HepG2 (cell line): ENCODE measurements around the gene DIPK1A. TPM values are rescaled to one million over a fixed set of nuclear protein-coding genes. Genes with fewer than 3 reads are reported as not detected.

ENCODE experiments used
- ATAC-seq: fragments of 200-7000 bp; cut with Tn5 transposase; 3 replicates; pipeline ENCODE4 v1.9.1; 2020; ENCODE audit warnings: mild to moderate bottlenecking, moderate library complexity
- BruUV-seq: library from RNA; stranded (reverse); fragments of 400-500 nt; replicated peaks from 2 replicates; lab custom pipeline; 2021; lab: Mats Ljungman, UMichigan
- CTCF ChIA-PET: fragments of 300-600 bp; formaldehyde crosslinking; extraction: SDS; loops from one replicate; lab custom pipeline; 2021; ENCODE audit warnings: low total read pairs, inconsistent platforms, low intra/inter-chr PET ratio; lab: Yijun Ruan, JAX
- POLR2A ChIA-PET: fragments of 350-600 bp; sonication (Branson Sonifier 250); formaldehyde crosslinking; loops from one replicate; lab custom pipeline; 2020; ENCODE audit warnings: antibody characterized with exemption, inconsistent platforms; lab: Yijun Ruan, JAX
- DNase-seq: peaks from one replicate; pipeline ENCODE4 v3.0.0-alpha.2; 2015; ENCODE audit warnings: low spot score
- FAIRE-seq: peaks from 3 replicates; lab custom pipeline; 2011; peaks lifted over from hg19 to GRCh38; lab: Jason Lieb, UNC
- H2AFZ ChIP-seq: one replicate; pipeline ENCODE4 v1.6.1; 2011; ENCODE audit warnings: low read length, inconsistent platforms
- H3K27ac ChIP-seq: fragments of 300-600 bp; 3 replicates; pipeline ENCODE4 v1.8.0; 2011; ENCODE audit warnings: mixed run types, mild to moderate bottlenecking, mixed read lengths, low read length, inconsistent platforms; ENCODE audit not compliant: insufficient read depth; ENCODE audit errors: extremely low read length
- H3K27me3 ChIP-seq, 2 experiments: fragments of 200-600 bp in 1 of 2; 2 replicates in 1 of 2; 3 replicates in 1 of 2; pipeline versions ENCODE4 v1.6.0 to v1.8.0; 2011; ENCODE audit warnings: low read length in 2 of 2, mild to moderate bottlenecking in 2 of 2, moderate library complexity in 2 of 2, inconsistent platforms in 1 of 2; ENCODE audit not compliant: insufficient read depth in 2 of 2, control insufficient read depth in 1 of 2
- H3K36me3 ChIP-seq, 2 experiments: fragments of 200-600 bp in 1 of 2; replicated peaks in 1 of 2; 2 replicates in 1 of 2; 3 replicates in 1 of 2; pipeline versions ENCODE4 v1.5.1 to v1.8.0; 2011; ENCODE audit warnings: low read length in 2 of 2, inconsistent platforms in 1 of 2; ENCODE audit not compliant: insufficient read depth in 2 of 2, control insufficient read depth in 1 of 2
- H3K4me1 ChIP-seq: 2 replicates; pipeline ENCODE4 v1.5.1; 2012; ENCODE audit warnings: low read length, inconsistent platforms; ENCODE audit not compliant: insufficient read depth
- H3K4me2 ChIP-seq: 2 replicates; pipeline ENCODE4 v1.6.0; 2011; ENCODE audit warnings: low read depth, low read length, inconsistent platforms
- H3K4me3 ChIP-seq, 3 experiments: fragments of 200-600 bp in 1 of 3; sonication (generic), shearing (Covaris generic) in 1 of 3; replicated peaks in 1 of 3; 2 replicates each; pipeline ENCODE4 v1.5.1; 2011 to 2016; ENCODE audit warnings: low read length in 3 of 3, inconsistent platforms in 2 of 3, low read depth in 2 of 3, mild to moderate bottlenecking in 2 of 3, control low read depth in 1 of 3, mixed read lengths in 1 of 3; ENCODE audit not compliant: insufficient read depth in 1 of 3
- H3K79me2 ChIP-seq: one replicate; pipeline ENCODE4 v1.6.1; 2011; ENCODE audit warnings: low read length, inconsistent platforms; ENCODE audit not compliant: insufficient read depth
- H3K9ac ChIP-seq: 2 replicates; pipeline ENCODE4 v1.6.0; 2011; ENCODE audit warnings: mild to moderate bottlenecking, low read depth, low read length, inconsistent platforms; ENCODE audit not compliant: insufficient read depth
- H3K9me3 ChIP-seq: 2 replicates; pipeline ENCODE4 v1.5.1; 2012; ENCODE audit warnings: mild to moderate bottlenecking, low read length
- H4K20me1 ChIP-seq: 2 replicates; pipeline ENCODE4 v1.6.0; 2011; ENCODE audit warnings: inconsistent platforms, mild to moderate bottlenecking, low read length, moderate library complexity; ENCODE audit not compliant: insufficient read depth
- MBD4 ChIP-seq: IDR thresholded peaks from 2 replicates; pipeline ENCODE4 v1.6.1; 2012; ENCODE audit warnings: low read length, inconsistent platforms, borderline replicate concordance
- MYC ChIP-seq: sonication (generic); formaldehyde crosslinking; IDR thresholded peaks from 2 replicates; pipeline ENCODE4 v1.9.0; 2021; ENCODE audit warnings: missing genetic modification reagents, borderline replicate concordance
- NBN ChIP-seq: fragments of 450-650 bp; conservative IDR thresholded peaks from 2 replicates; pipeline ENCODE4 v1.6.1; 2017
- NR2F6 ChIP-seq, 2 experiments: IDR thresholded peaks; 2 replicates each; pipeline ENCODE4 v1.6.1; 2016; ENCODE audit warnings: antibody characterized with exemption in 1 of 2, mild to moderate bottlenecking in 1 of 2
- PHF8 ChIP-seq: sonication (generic); formaldehyde crosslinking; IDR thresholded peaks from 2 replicates; pipeline ENCODE4 v1.5.0; 2020; ENCODE audit warnings: missing genetic modification reagents
- PPARG ChIP-seq: conservative IDR thresholded peaks from 2 replicates; pipeline ENCODE4 v1.6.1; 2016; ENCODE audit warnings: missing biosample characterization, missing genetic modification reagents
- SKI ChIP-seq: fragments of 450-650 bp; IDR thresholded peaks from one replicate; pipeline ENCODE4 v1.6.1; 2018; ENCODE audit warnings: mild to moderate bottlenecking; ENCODE audit not compliant: partially characterized antibody
- XRCC5 ChIP-seq: fragments of 200-400 bp; formaldehyde crosslinking; optimal IDR thresholded peaks from 2 replicates; pipeline ENCODE3; 2017; ENCODE audit warnings: mild to moderate bottlenecking, low read length
- ZFP1 ChIP-seq: IDR thresholded peaks from 2 replicates; pipeline ENCODE4 v1.6.1; 2016
- ZNF274 ChIP-seq: sonication (generic); formaldehyde crosslinking; IDR thresholded peaks from 2 replicates; pipeline ENCODE4 v1.5.1; 2020; ENCODE audit warnings: mild to moderate bottlenecking, missing genetic modification reagents
- WGBS: methylation state at CpG from one replicate; pipeline ENCODE4 v1.1.6; 2017; ENCODE audit warnings: low lambda C conversion rate; 5-methylcytosine and 5-hydroxymethylcytosine counted together
- in situ Hi-C: cut with HindIII; loops from 2 replicates; pipeline ENCODE4 v1.10.0; 2017; ENCODE audit warnings: low pct_unique_long_range_greater_than_20kb; ENCODE audit not compliant: extremely low pct_ligation_motif_present
- intact Hi-C: fragments of 100-400 bp; cut with micrococcal nuclease; formaldehyde crosslinking; loops from one replicate; pipeline ENCODE4 v1.10.0; 2022; ENCODE audit not compliant: unreplicated experiment
- polyA plus RNA-seq, 8 experiments: library from polyadenylated mRNA; depleted of rRNA in 3 of 8; stranded (reverse) in 7 of 8; unstranded in 1 of 8; fragments of >200 nt; fragmentation: Illumina TruSeq in 4 of 8; extraction: Trizol in 4 of 8; gene quantifications; 2 replicates each; pipeline versions ENCODE4 v1.2.1 to v1.2.3, GENCODE V29; 2011 to 2016; ENCODE audit warnings: low read depth in 4 of 8, missing spikeins in 1 of 8, mixed read lengths in 1 of 8; ENCODE audit not compliant: insufficient read depth in 1 of 8
- total RNA-seq, 5 experiments: library from RNA; depleted of rRNA; stranded (reverse); fragments of >200 nt; fragmentation: Illumina TruSeq; extraction: Trizol; gene quantifications; 2 replicates each; pipeline ENCODE4 v1.2.3, GENCODE V29; 2016; ENCODE audit warnings: low read depth in 1 of 5
- TF ChIP-seq, protein P1 (sequence below): IDR thresholded peaks from 2 replicates; pipeline ENCODE4 v1.6.1; 2016; ENCODE audit warnings: missing compliant biosample characterization, missing genetic modification reagents, borderline replicate concordance

Gene DIPK1A
- total and polyA plus RNA-seq, 2 of the 13 experiments (the other 11 are each of a cell fraction or from before 2014, with no cell fraction given) = 8.4 TPM

DNA sequence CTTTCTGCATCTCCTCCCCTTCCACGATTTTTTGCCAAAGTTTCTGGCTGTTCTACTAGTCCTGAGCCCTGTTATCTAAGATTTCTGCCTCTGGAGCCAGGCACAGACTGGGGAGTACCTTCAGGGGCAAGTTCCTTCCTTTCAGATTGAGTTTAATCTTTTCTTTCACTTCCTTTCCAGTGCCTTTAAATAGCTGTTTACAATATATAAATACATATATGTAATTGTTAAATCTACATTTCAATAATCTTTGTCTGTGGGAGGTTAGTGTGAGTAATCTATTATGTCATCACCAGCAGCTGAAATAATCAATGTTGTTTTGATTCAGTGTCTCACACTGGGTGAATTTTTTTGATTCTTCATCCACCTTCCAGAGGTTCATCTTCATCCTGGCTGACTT, 31.8 kb downstream of the DIPK1A start:
- DNase-seq (no peak), FAIRE-seq (no peak), ATAC-seq (no peak)
- Histone ChIP-seq H3K9ac (no peak overlapping the region), H3K4me3 (no peak overlapping the region), H3K4me2 (no peak overlapping the region), H3K79me2 (peaks cover 4% of the 10 kb centered on the region), H3K27me3 (no peaks in the 10 kb centered on the region), H3K27ac (no peak overlapping the region), H3K4me1 (peaks cover 2% of the 10 kb centered on the region), H2AFZ (no peak overlapping the region), H3K36me3 (no peaks in the 10 kb centered on the region), H4K20me1 (no peaks in the 10 kb centered on the region), H3K9me3 (no peaks in the 10 kb centered on the region)
- in situ Hi-C loops = no loop called here
- no TSS peak for BruUV-seq
- intact Hi-C loops = no loop called here
- ChIA-PET POLR2A (no interaction called here), CTCF (no interaction called here)
- 60% methylated on average over 1 of the region's 1 CpG for WGBS
- TF ChIP-seq MBD4 = no peak
- TF ChIP-seq ZFP1 (CRISPR knock-in tag) = no peak
- no peak for TF ChIP-seq PPARG
- no peak for TF ChIP-seq SKI
- TF ChIP-seq ZNF274 (CRISPR knock-in tag) = no peak
- no peak for TF ChIP-seq PHF8
- TF ChIP-seq, protein P1, sequence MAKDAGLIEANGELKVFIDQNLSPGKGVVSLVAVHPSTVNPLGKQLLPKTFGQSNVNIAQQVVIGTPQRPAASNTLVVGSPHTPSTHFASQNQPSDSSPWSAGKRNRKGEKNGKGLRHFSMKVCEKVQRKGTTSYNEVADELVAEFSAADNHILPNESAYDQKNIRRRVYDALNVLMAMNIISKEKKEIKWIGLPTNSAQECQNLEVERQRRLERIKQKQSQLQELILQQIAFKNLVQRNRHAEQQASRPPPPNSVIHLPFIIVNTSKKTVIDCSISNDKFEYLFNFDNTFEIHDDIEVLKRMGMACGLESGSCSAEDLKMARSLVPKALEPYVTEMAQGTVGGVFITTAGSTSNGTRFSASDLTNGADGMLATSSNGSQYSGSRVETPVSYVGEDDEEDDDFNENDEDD (CRISPR knock-in tag) = no peak
- no peak for TF ChIP-seq NR2F6 (IDR thresholded peaks at IDR 0.05)
- TF ChIP-seq NR2F6 (CRISPR knock-in tag; IDR thresholded peaks at IDR 0.05) = no peak
- no peak for TF ChIP-seq MYC (CRISPR knock-in tag)
- no peak for TF ChIP-seq XRCC5

DNA sequence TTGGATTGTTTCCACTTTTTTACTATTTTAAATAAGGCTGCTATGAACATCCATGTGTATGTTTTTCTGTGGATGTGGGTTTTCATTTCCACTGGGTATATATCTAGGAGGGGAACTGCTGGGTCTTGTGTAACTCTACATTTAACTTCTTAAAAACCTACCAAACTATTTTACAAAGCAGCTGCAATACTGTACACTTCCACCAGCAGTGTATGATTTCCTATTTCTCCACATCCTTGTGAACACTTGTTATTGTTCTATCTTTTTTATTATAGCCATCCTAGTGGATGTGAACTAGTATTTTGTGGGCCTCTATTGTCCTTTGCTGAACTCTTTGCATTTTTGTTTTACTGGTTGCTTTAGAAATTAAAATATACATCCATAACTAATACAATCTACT, 33.4 kb downstream of the DIPK1A start:
- Histone ChIP-seq H2AFZ (no peak overlapping the region), H3K27ac (no peak overlapping the region), H3K9me3 (no peaks in the 10 kb centered on the region), H3K36me3 (no peaks in the 10 kb centered on the region), H3K27me3 (no peaks in the 10 kb centered on the region), H3K9ac (no peak overlapping the region), H3K4me2 (no peak overlapping the region), H3K79me2 (no peaks in the 10 kb centered on the region), H4K20me1 (no peaks in the 10 kb centered on the region), H3K4me1 (no peaks in the 10 kb centered on the region), H3K4me3 (no peak overlapping the region)
- BruUV-seq = no TSS peak
- in situ Hi-C loops (no loop called here), intact Hi-C loops (no loop called here)
- FAIRE-seq (no peak), DNase-seq (no peak), ATAC-seq (no peak)
- TF ChIP-seq NBN = no peak
- ChIA-PET POLR2A (no interaction called here), CTCF (no interaction called here)
